ENCODE measurements around the gene ARV1.

Gene ARV1

DNA sequence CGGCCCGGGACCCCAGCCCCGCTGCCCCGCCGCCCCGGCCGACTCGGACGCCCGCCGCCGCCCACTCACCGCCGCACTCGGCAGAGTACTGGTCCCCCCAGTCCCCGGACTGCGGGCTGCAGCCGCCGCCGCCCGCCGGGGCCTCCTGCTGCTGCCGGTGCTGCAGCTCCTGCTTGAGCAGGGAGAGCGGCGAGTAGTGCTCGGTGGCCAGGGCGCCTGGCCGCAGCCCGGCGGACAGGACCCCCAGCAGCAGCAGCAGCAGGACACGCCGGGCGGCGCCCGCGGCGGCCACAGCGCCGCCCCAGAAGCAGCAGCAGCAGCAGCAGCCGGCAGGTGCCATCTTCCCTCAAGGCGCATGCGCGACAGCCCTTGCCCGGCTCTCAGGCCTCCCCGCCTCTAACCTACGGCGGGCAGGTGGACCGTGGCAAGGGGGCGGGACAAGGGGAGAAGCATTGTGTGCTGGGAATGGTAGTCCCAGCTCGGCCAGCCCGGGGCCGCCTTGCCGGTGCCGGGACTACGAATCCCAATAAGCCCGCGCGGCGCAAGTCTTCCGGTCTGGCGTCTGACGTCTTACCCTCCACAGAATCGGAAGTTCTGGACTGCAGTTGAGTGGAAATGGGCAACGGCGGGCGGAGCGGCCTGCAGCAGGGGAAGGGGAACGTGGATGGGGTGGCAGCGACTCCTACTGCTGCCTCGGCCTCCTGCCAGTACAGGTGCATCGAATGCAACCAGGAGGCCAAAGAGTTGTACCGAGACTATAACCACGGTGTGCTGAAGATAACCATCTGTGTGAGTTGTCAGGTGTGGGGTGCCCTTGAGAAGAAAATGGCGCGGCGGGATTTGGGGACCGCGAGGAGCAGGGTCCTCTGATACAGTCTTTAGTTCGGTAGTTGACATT lies at the start of gene ARV1, which contains the start of gene TTC13:
Gene ARV1 (plus strand): TSS at position 604 of the 898 bp plus-strand sequence. CDS start 12 bp downstream, at position 616.
Gene TTC13 (minus strand): TSS at position 371 of the 898 bp plus-strand sequence. CDS start 31 bp downstream, at position 340.
- H3K4me1 ChIP-seq = peaks cover 8% of the 10 kb centered on the region
- H3K4me2 ChIP-seq (ENCODE audit: low read length) = peak within 1 kb of the TSS; percentile 95
- peak within 1 kb of the TSS; percentile 30 for H3K27ac ChIP-seq
- peak within 1 kb of the TSS; percentile 75 for H2AFZ ChIP-seq
- H3K36me3 ChIP-seq (ENCODE audit: control insufficient read depth, insufficient read depth, low read length) = no peaks in the 10 kb centered on the region
- TF ChIP-seq CTCF (IDR thresholded peaks at IDR 0.05) = no peak
- no peak within 1 kb of the TSS for H3K9ac ChIP-seq
- no peaks in the 10 kb centered on the region for H3K9me3 ChIP-seq (ENCODE audit: control insufficient read depth, low read length)
- H3K27me3 ChIP-seq (ENCODE audit: control insufficient read depth, insufficient read depth, low read length) = no peaks in the 10 kb centered on the region
- peak within 1 kb of the TSS; percentile 93 for H3K4me3 ChIP-seq (ENCODE audit: low read depth, low read length)
- peaks cover 6% of the 10 kb centered on the region for H3K79me2 ChIP-seq

- no peak for TF ChIP-seq CTCF (IDR thresholded peaks at IDR 0.05)
- no peaks in the 10 kb centered on the region for H3K36me3 ChIP-seq (ENCODE audit: control insufficient read depth, insufficient read depth, low read length)
- H3K27ac ChIP-seq = no peak overlapping the region
Observed at GRCh38 chr1:230930986-230931385, 47.9 kb upstream of the ARV1 start.

GRCh38 chr1:230935852-230936251 lies 43.0 kb upstream of the ARV1 start:
- H3K9me3 ChIP-seq (ENCODE audit: control insufficient read depth, low read length) = no peaks in the 10 kb centered on the region
- no peak overlapping the region for H3K27ac ChIP-seq
- no peak overlapping the region for H2AFZ ChIP-seq
- no peaks in the 10 kb centered on the region for H3K36me3 ChIP-seq (ENCODE audit: control insufficient read depth, insufficient read depth, low read length)
- no peak overlapping the region for H3K4me2 ChIP-seq (ENCODE audit: low read length)
- no peaks in the 10 kb centered on the region for H3K27me3 ChIP-seq (ENCODE audit: control insufficient read depth, insufficient read depth, low read length)
- H3K4me1 ChIP-seq = no peaks in the 10 kb centered on the region
- no peaks in the 10 kb centered on the region for H3K79me2 ChIP-seq
- no peak for TF ChIP-seq CTCF (IDR thresholded peaks at IDR 0.05)
- H3K9ac ChIP-seq = no peak overlapping the region
- H3K4me3 ChIP-seq (ENCODE audit: low read depth, low read length) = no peak overlapping the region

More at GRCh38 chr1:230930986-230931385, 47.9 kb upstream of the ARV1 start:
- Histone ChIP-seq H3K79me2 (no peaks in the 10 kb centered on the region), H3K27me3 (ENCODE audit: control insufficient read depth, insufficient read depth, low read length) (no peaks in the 10 kb centered on the region), H3K9me3 (ENCODE audit: control insufficient read depth, low read length) (no peaks in the 10 kb centered on the region), H3K4me2 (ENCODE audit: low read length) (no peak overlapping the region), H3K4me1 (no peaks in the 10 kb centered on the region), H3K4me3 (ENCODE audit: low read depth, low read length) (no peak overlapping the region), H3K9ac (no peak overlapping the region), H2AFZ (no peak overlapping the region)

GRCh38 chr1:230936475-230936874 lies 42.4 kb upstream of the ARV1 start:
- Histone ChIP-seq H3K4me1 (no peaks in the 10 kb centered on the region), H3K27me3 (ENCODE audit: control insufficient read depth, insufficient read depth, low read length) (no peaks in the 10 kb centered on the region), H3K4me3 (ENCODE audit: low read depth, low read length) (no peak overlapping the region), H3K79me2 (no peaks in the 10 kb centered on the region), H3K36me3 (ENCODE audit: control insufficient read depth, insufficient read depth, low read length) (no peaks in the 10 kb centered on the region), H2AFZ (no peak overlapping the region), H3K4me2 (ENCODE audit: low read length) (no peak overlapping the region), H3K27ac (no peak overlapping the region), H3K9ac (no peak overlapping the region), H3K9me3 (ENCODE audit: control insufficient read depth, low read length) (no peaks in the 10 kb centered on the region)
- TF ChIP-seq CTCF (IDR thresholded peaks at IDR 0.05) = no peak

Measured in parathyroid adenoma (tissue), 2 donors.